Heart left ventricle (tissue), 16 donors: ENCODE data around the gene MRPL43. TPM values are rescaled to one million over a fixed set of nuclear protein-coding genes. Genes with fewer than 3 reads are reported as not detected.
"Not testable (repeated sequence)": the region's sequence is repeated elsewhere in the genome, so short reads cannot be mapped to it uniquely, and the experiment has no call there.

ENCODE experiments used
- ATAC-seq, 4 donors: fragments of 200-7000 bp; cut with Tn5 transposase; one replicate each; pipeline ENCODE4 v1.9.1; 2020 to 2022; ENCODE audit warnings: moderate library complexity in 4 of 4, mild to moderate bottlenecking in 3 of 4, moderate number of reproducible peaks in 1 of 4
- DNase-seq, 5 donors: peaks; one replicate each; pipeline ENCODE4 v3.0.0-alpha.2; 2020
- H3K27ac ChIP-seq, 12 donors: fragments of 200-600 bp; sonication (generic) in 4 of 12; one replicate each; pipeline versions ENCODE4 v1.5.0 to v1.8.0; 2016 to 2022; ENCODE audit warnings: mild to moderate bottlenecking in 2 of 12
- H3K27me3 ChIP-seq, 9 donors: fragments of 200-600 bp; sonication (generic) in 2 of 9; one replicate each; pipeline versions ENCODE4 v1.5.1 to v1.8.0; 2016 to 2022; ENCODE audit warnings: mild to moderate bottlenecking in 3 of 9
- H3K36me3 ChIP-seq, 9 donors: fragments of 200-600 bp; sonication (generic) in 2 of 9; one replicate each; pipeline versions ENCODE4 v1.5.0 to v1.8.0; 2018 to 2022; ENCODE audit warnings: mild to moderate bottlenecking in 2 of 9
- H3K4me1 ChIP-seq, 12 donors: fragments of 200-600 bp; sonication (generic) in 4 of 12; one replicate each; pipeline versions ENCODE4 v1.5.0 to v1.8.0; 2016 to 2022; ENCODE audit warnings: mild to moderate bottlenecking in 3 of 12
- H3K4me3 ChIP-seq, 12 donors: fragments of 200-600 bp; sonication (generic) in 4 of 12; one replicate each; pipeline versions ENCODE4 v1.5.0 to v1.8.0; 2017 to 2022; ENCODE audit warnings: mild to moderate bottlenecking in 9 of 12, moderate library complexity in 4 of 12
- H3K9me3 ChIP-seq, 12 donors: fragments of 200-600 bp; sonication (generic) in 4 of 12; one replicate each; pipeline versions ENCODE4 v1.5.0 to v1.8.0; 2016 to 2022; ENCODE audit warnings: mild to moderate bottlenecking in 1 of 12
- POLR2A ChIP-seq, 2 donors: fragments of 450-650 bp; IDR thresholded peaks; one replicate each; pipeline ENCODE4 v1.6.1; 2017; ENCODE audit warnings: antibody characterized with exemption in 2 of 2, mild to moderate bottlenecking in 2 of 2, moderate library complexity in 2 of 2
- WGBS, 4 donors: extraction: QIAGEN DNeasy Blood & Tissue Kit in 2 of 4; methylation state at CpG; one replicate each; pipeline versions ENCODE4 v1.1.5 to v1.1.7; 2013 to 2018; 5-methylcytosine and 5-hydroxymethylcytosine counted together
- intact Hi-C, 10 donors: fragments of 100-400 bp; cut with DNase I; formaldehyde crosslinking; loops; one replicate each; pipeline versions ENCODE4 v1.11.1 to v1.14.2; 2022
- polyA plus RNA-seq, 2 donors: library from polyadenylated mRNA; stranded (reverse); fragments of 200-250 nt; gene quantifications; one replicate each; pipeline ENCODE4 v1.2.3, GENCODE V29; 2013
- total RNA-seq, 9 donors: library from RNA; depleted of rRNA in 2 of 9; stranded (reverse); fragments of >200 nt in 2 of 9; fragmentation: NEBNext Ultra II Directional in 3 of 9; extraction: Animal tissue kit (Norgen Biotek cat#: 25700) in 3 of 9; gene quantifications; one replicate each; pipeline versions ENCODE4 v1.1.0 to v1.2.4, GENCODE V29; 2016 to 2023
- TF ChIP-seq, protein P1 (sequence below), 12 donors: fragments of 200-600 bp; sonication (generic) in 4 of 12; IDR thresholded peaks; one replicate each; pipeline versions ENCODE4 v1.5.0 to v1.8.0; 2018 to 2022; ENCODE audit warnings: antibody characterized with exemption in 12 of 12, mild to moderate bottlenecking in 5 of 12
- donor health status: ischemic (EF 13 %, LVEDD 7.1; RV severe dilation, severe dysfunction).
- donor health status: healthy with polysubstance abuse.
- donor health status: DM: no; HTN: yes; CAD: no.
- donor health status: DM: no; HTN: no; CAD: no.
- donor health status: ischemic (EF 25% LVEDD 6.9; RV normal size, moderate dysfunction).
- donor health status: ischemic (EF 25% LVEDD 5.7; RV mildly dilated, moderate dysfunction).
- donor health status: healthy.
- donor health status: DM: yes; HTN: yes; CAD: no.
- donor health status: ischemic (EF 35%, LVEDD 5.7; RV mildly dilated, moderate dysfunction).
- donor health status: nonischemic (EF 11% LVEDD 7.7; RV severe dilation, severe dysfunction).
- donor health status: DM: yes; HTN: yes; CAD: no.
- donor health status: PGD.
- donor health status: ischemic (EF 29% LVEDD 5.4; RV normal size, mild dysfunction).
- donor health status: nonischemic (EF 23%, LVEDD 6.1; RV moderate dilation, normal function).

MRPL43 gene
- total and polyA plus RNA-seq, 11 donors = 44.8 to 113 (median 59.1) TPM

DNA sequence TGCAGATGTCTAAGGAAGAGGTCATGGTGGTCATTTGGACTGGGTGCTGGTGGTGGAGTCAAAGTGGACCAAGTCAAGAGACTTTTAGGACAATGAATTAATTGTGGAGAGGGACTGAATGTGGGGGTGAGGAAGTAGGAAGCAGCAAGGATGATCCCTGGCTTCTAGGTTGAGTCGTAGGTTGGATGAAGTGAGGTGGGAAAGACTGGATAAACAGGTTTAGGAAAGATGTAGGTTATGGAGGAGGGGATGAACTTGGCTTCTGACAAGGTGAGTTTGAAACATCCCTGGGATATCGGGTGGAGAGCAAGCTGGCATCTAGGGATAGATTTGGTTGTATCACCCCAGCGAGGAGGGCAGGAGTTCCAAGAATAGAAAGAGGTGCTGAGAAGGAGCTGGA, 10.4 kb downstream of the MRPL43 start:
- TF ChIP-seq, protein P1, sequence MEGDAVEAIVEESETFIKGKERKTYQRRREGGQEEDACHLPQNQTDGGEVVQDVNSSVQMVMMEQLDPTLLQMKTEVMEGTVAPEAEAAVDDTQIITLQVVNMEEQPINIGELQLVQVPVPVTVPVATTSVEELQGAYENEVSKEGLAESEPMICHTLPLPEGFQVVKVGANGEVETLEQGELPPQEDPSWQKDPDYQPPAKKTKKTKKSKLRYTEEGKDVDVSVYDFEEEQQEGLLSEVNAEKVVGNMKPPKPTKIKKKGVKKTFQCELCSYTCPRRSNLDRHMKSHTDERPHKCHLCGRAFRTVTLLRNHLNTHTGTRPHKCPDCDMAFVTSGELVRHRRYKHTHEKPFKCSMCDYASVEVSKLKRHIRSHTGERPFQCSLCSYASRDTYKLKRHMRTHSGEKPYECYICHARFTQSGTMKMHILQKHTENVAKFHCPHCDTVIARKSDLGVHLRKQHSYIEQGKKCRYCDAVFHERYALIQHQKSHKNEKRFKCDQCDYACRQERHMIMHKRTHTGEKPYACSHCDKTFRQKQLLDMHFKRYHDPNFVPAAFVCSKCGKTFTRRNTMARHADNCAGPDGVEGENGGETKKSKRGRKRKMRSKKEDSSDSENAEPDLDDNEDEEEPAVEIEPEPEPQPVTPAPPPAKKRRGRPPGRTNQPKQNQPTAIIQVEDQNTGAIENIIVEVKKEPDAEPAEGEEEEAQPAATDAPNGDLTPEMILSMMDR (IDR thresholded peaks at IDR 0.05) = no peak
- no peak for TF ChIP-seq POLR2A (IDR thresholded peaks at IDR 0.05)
- 86 to 90% (median 88%) methylated on average over 3 of the region's 3 CpGs for WGBS, 4 donors
- peaks cover 0 to 43% (median 26%) of the 10 kb centered on the region in 9 donors for H3K36me3 ChIP-seq

DNA sequence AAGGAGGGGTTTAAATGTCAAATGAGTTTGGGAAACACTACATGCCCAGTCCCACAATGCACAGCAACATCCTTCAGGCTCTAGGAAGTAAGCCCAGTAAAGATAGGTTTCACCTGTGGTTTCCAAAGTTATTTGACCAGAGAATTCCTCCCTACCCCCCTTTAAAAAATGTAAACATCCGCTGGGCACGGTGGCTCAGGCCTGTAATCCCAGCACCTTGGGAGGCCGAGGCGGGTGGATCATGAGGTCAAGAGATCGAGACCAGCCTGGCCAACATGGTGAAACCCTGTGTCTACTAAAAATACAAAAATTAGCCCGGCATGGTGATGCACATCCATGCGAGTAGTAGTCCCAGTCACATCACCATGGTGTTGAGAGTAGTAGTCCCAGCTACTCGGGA, 11.9 kb downstream of the MRPL43 start:
- H3K27me3 ChIP-seq, DNase-seq, H3K4me3 ChIP-seq, ATAC-seq, H3K27ac ChIP-seq, intact Hi-C loops, H3K4me1 ChIP-seq, H3K9me3 ChIP-seq: not testable (repeated sequence)
- 87 to 89% (median 88%) methylated on average over 8 of the region's 8 CpGs for WGBS, 4 donors
- peaks cover 0 to 28% (median 12%) of the 10 kb centered on the region in 9 donors for H3K36me3 ChIP-seq

More for the DNA sequence above, 10.4 kb downstream of the MRPL43 start:
- Histone ChIP-seq H3K4me3 (no peak overlapping the region), H3K9me3 (no peaks in the 10 kb centered on the region), H3K4me1 (no peaks in the 10 kb centered on the region), H3K27me3 (no peaks in the 10 kb centered on the region), H3K27ac (no peak overlapping the region)
- intact Hi-C loops = no loop called here
- ATAC-seq (no peak), DNase-seq (peak in 1 of 5 donors; percentile 4)

DNA sequence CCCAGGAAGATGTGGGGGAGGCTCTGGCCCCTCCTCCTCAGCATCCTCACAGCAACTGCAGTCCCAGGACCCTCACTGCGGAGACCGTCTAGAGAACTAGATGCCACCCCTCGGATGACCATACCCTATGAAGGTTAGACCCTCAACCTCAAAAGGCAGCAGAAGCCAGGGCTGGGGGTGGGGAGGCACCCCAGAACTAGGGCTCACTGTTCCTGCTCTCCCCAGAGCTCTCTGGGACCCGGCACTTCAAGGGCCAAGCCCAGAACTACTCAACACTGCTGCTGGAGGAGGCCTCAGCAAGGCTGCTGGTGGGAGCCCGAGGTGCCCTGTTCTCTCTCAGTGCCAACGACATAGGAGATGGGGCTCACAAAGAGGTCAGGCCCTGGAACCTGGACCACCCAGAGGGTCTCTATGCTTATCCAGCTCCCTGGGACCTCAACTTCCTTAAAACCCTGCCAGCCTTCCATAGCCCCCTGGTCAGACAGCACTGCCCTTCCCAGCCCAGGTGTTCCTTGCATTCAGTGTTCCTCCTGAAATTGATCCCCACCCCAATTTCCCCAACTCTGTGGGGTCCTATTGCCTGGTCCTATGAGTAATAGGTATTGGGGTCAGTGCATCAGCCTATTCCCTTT, 14.3 kb downstream of the MRPL43 start:
- Histone ChIP-seq H3K36me3 (peaks cover 0 to 5% (median 0%) of the 10 kb centered on the region in 9 donors), H3K4me1 (peaks cover 0 to 17% (median 14%) of the 10 kb centered on the region in 12 donors), H3K4me3 (no peak overlapping the region), H3K27me3 (peaks cover 0 to 5% (median 0%) of the 10 kb centered on the region in 9 donors), H3K27ac (no peak overlapping the region), H3K9me3 (no peaks in the 10 kb centered on the region)
- intact Hi-C loops = no loop called here
- ATAC-seq = no peak
- TF ChIP-seq, protein P1 (IDR thresholded peaks at IDR 0.05) = no peak
- no peak for TF ChIP-seq POLR2A (IDR thresholded peaks at IDR 0.05)
- peak in 1 of 5 donors; percentile 13 for DNase-seq
- 93 to 96% (median 95%) methylated on average over 5 to 6 of the region's 6 CpGs for WGBS, 4 donors

DNA sequence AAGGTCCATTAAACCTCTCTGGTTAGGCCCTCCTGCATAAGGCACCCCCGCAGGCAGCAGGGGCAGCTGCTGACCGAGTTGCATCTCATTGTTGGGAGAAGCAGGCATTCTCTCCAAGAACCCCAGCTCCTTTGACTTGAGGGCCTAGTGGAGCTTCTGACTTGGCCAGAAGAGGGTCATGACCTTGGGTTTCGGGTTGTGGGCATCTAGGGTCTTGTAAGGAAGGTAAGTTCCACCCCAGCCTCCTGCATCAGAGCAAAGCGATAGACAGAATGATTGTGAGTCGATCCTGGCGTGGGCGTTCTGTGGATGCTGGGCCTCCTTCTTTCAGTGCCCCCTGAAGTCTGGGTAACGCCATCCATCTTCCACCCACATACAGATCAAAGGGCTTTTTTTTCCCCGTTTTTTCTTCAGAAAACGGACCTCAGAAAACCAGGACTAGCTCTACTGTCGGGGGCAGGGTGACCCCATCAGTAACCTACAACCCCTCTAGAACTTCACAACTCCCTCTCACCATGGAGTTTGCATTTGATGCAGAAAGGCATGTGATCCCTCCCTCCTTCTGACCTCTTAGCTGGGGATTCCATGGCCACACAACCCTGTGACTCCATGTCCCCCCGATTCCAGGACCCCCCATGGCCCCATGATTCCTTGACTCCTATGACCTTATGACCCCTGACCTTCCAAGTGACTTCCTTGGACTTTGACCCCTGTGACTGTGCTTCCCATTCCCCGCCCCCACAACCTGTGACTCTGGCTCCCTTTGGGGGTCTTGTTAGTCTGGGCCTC, 15.0 kb downstream of the MRPL43 start:
- WGBS, 4 donors = 82 to 89% (median 84%) methylated on average over 13 of the region's 13 CpGs
- Histone ChIP-seq H3K4me3 (no peak overlapping the region), H3K27me3 (peaks cover 0 to 5% (median 0%) of the 10 kb centered on the region in 9 donors), H3K4me1 (peaks cover 0 to 17% (median 14%) of the 10 kb centered on the region in 12 donors), H3K27ac (no peak overlapping the region), H3K9me3 (no peaks in the 10 kb centered on the region), H3K36me3 (peaks cover 0 to 4% (median 0%) of the 10 kb centered on the region in 9 donors)
- intact Hi-C loops = no loop called here
- DNase-seq = no peak
- ATAC-seq = no peak
- TF ChIP-seq POLR2A (IDR thresholded peaks at IDR 0.05) = no peak
- TF ChIP-seq, protein P1 (IDR thresholded peaks at IDR 0.05) = no peak
